GM18867 (cell line): ENCODE data around the gene UGT1A4.
A peak's percentile ranks its signal among the peaks of the same experiment; 100 is the strongest.
"Not testable (repeated sequence)": the region's sequence is repeated elsewhere in the genome, so short reads cannot be mapped to it uniquely, and the experiment has no call there.

Experiments used
- ATAC-seq: cut with Tn5 transposase; IDR thresholded peaks from one replicate; pipeline ENCODE4 v1.9.1; 2021; ENCODE audit warnings: mild to moderate bottlenecking, moderate library complexity; ENCODE audit not compliant: unreplicated experiment

The UGT1A4 gene

DNA sequence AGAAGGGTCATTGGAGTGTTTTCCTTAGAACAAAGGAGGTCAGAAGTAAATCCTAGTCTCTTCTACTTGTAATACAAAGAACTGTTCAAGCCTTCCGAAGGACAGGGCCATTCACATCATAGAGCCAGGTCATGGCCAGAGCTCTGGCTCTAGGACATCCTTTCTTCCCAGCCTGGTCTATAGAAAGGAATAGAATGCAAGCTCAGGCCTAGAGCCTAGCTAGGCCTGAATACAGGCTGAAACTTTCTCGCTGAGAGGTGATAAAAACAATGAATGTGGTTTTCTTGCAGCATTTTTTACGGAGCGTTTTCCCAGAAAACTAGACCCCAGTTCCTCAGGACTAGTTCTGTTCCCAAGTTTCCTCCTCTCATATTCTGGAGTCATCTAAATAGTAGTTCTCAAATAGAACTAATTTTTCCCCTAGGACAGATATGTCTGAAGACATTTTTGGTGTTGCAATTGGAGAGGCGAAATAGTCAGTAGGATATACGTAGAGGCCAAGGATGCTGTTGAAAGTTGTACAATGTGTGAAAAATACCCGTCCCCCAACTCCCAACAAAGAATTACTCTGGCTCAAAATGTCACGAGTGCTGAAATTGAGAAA lies 19.0 kb upstream of the UGT1A4 start:
- no peak for ATAC-seq

DNA sequence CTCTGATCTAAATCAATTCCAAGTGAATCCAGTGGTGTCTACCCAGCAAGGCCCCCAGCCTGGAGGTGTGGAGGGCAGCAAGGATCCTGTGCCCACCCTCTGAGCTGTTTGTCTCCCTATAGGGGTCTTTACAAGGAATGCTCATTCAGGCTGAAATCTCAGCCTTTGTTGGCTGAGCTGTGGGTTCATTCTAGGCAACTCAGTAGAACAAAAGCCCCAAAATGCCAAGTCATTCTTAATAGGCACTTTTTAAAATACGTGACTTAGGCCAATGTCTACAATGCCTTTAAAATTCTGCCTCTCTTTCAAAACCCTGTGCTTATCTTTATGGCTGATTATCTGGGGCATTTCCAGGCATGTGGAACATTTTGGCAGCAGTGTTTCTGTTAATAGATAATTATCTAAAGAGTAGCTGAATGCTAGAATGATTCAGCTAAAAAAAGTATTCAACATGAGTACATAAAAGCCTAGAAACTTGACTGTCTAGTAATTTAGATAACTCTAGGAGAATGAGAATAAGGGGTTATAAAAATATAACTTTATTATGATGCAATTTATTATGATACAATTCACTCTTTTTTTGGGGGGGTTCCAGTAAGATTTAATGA lies 18.4 kb upstream of the UGT1A4 start:
- no peak for ATAC-seq

DNA sequence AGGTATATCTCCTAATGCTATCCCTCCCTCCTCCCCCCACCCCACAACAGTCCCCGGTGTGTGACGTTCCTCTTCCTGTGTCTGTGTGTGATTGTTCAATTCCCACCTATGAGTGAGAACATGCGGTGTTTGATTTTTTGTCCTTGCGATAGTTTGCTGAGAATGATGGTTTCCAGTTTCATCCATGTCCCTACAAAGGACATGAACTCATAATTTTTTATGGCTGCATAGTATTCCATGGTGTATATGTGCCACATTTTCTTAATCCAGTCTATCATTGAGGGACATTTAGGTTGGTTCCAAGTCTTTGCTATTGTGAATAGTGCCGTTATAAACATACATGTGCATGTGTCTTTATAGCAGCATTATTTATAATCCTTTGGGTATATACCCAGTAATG lies 17.7 kb upstream of the UGT1A4 start:
- ATAC-seq, result not testable (repeated sequence)

DNA sequence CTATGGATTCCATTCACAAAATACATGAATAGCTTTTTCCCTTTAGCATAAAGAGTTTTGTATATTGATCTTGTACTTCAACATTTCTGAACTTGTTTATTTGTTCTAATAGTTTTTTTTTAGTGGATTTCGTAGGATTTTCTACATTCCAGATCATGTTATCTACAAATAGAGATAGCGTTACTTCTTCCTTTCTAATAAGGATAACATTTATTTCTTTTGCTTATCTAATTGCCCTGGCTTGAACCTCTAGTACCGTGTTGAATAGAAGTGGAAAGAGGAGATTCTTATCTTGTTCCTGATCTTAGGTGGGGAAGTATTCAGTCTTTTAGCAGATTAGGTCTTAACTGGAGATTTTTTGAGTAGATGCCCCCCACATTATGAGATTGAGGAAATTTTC lies 16.3 kb upstream of the UGT1A4 start:
- ATAC-seq, result no peak

DNA sequence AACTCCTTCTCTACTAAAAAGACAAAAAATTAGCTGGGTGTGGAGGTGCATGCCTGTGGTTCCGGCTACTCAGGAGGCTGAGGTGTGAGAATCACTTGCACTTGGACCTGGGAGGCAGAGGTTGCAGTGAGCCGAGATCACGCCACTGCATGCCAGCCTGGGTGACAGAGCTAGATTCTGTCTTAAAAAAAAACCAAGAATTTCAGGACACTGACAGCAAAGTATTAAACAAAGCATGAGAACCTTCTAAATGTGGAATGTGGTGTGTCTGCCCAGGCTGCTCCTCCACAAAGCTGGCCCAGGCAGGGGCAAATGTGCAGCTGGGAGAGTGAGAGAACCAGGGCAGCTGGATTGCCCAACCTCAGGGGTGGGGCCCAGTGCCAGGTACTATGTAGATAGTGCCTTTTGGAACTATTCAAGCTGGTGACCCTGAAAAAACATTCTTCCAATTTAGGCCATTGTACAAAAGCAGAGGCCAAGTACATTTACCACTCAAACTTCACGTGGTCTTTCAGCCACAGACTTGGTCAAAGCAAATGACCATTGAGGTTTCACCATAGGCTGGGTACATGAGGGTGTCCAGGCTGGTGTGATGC lies 12.5 kb upstream of the UGT1A4 start:
- ATAC-seq, result no peak

DNA sequence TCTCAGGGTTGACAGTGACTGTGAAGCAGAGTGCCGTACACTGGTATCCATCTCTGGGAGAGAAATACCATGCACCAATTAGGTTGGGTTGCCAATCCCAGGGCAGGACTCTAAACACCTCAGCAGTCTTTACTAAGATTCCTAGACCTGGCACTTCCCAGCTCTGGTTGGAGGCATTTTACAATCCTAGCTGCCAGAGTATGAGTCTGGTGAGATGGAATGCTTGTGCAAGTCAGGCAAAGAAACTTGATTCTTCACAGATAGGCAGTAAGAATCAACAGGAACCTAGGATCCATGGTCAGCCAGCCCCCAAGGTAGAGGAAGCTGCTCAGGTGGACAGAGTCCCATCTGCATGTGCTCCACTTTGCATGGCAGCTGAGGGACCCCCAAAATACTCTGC lies 11.8 kb upstream of the UGT1A4 start:
- ATAC-seq, result no peak

DNA sequence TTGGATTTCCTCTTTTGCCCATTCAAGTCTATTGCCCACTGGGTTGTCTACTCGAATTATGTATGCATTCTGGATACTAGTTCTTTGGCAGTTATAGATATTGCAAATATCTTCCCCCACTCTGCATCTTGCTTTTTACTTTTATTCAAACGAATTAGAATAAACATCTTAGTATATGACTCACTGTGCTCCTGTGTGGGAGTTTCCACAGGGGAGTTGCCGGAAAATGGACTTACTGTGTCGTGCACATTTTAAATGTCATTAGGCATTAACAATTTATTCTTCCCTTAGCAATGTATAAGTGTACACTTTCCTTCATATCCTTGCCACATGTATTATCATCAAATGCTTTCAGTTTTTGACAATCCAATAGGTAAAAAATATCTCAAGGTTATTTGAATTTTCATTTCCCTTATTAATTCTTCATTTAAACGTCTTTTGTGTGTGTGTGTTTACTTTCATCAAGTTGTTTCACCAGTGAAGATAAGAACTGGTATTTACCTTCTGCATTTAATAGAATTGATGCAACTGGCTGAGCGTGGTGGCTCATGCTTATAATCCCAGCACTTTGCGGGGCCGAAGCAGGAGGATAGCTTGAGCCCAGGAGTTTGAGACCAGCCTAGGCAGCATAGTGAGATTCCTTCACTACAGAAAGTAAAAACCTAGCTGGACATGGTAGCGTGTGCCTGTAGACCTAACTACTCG lies 10.4 kb upstream of the UGT1A4 start:
- no peak for ATAC-seq

- ATAC-seq, result no peak
These were observed 9.6 kb upstream of the UGT1A4 start for GRCh38 chr2:233708942-233709341.

DNA sequence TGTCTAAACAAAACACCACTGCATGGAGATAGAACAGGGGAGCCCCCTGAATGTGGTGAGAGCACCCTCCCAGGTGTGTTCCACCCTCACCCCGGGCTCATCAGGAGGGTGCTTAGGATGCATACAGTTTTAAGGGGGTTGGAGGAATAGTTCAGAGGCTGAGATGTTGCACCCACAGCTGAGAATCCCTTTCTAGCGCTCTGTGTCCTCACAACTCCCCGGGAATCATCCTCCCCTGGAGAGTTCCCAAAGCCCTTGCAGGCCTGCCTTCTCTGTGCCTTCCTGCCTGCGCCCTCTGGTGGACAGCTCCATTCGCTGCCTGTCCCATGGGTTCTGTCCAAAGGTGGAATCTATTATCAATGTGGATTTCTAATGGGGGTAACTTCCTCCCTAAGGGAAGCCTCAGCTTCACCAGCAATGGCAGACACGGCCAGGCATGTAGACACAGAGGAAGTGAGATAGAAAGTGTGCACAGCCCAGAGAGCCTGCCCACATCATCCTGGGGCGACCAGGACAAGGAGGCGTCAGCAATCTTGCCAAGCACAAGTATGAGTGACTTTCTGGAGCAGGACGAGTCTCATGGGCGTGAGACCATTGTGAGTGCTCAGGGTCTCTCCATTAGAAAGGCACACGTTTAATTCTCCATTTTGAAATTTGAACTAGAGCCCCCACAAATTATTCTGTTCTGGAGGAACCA lies 7.1 kb upstream of the UGT1A4 start:
- ATAC-seq, result peak; percentile 57

GRCh38 chr2:233712611-233713261 lies 5.8 kb upstream of the UGT1A4 start, which contains the start of gene UGT1A5:
Gene UGT1A5, plus strand, starts transcription at chr2:233712907. Its CDS starts 85 bp downstream, at chr2:233712992.
- ATAC-seq, result no peak

DNA sequence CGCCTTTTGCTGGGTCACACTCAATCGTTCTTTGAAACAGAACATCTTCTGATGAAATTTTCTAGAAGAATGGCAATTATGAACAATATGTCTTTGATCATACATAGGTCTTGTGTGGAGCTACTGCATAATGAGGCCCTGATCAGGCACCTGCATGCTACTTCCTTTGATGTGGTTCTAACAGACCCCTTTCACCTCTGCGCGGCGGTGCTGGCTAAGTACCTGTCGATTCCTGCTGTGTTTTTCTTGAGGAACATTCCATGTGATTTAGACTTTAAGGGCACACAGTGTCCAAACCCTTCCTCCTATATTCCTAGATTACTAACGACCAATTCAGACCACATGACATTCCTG lies 5.3 kb upstream of the UGT1A4 start:
- ATAC-seq, result no peak

DNA sequence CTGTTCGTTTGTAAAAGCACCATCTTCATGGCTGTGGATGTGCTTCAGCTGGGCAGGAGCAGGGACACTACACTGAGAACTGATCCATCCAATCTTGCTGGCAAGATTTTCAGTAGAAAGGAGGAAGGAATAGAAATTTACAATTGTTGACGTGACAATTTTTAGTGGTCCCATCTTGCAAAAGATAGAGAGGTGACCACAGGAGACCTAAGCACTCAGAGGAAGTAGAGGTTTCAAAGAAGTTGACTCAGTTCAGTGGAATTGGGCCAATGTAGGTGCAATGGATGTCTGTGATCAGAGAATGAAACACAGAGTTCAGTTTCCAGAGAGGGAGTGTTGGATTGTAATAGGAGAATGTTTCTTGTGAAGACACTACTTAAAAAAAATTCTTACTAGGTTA lies 4.4 kb upstream of the UGT1A4 start:
- ATAC-seq, result no peak

DNA sequence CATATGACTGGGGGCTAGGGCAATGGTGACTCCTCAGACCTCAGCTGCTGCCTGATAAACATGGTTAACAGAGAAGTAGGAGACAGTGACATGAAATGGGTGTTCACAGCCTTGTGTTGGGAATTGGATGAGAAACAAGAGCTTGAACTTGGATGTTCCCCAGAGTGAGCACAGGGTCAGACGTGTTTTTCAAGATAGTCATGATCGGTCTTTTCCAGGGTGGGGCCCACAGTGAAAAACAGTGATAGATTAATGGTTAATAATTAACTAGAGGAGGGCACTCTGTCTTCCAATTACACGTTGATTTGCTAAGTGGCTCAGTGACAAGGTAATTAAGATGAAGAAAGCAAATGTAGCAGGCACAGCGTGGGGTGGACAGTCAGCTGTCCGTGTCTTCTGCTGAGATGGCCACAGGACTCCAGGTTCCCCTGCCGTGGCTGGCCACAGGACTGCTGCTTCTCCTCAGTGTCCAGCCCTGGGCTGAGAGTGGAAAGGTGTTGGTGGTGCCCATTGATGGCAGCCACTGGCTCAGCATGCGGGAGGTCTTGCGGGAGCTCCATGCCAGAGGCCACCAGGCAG lies 10.3 kb downstream of the UGT1A4 start, which contains the start of gene UGT1A3:
Gene UGT1A3 (plus strand): TSS at position 320 of the 579 bp plus-strand sequence. CDS start 85 bp downstream, at position 405.
- ATAC-seq, result no peak

- ATAC-seq, result not testable (repeated sequence)
These were observed 18.5 kb downstream of the UGT1A4 start for GRCh38 chr2:233736868-233737653.

GRCh38 chr2:233740870-233741269 lies 22.3 kb downstream of the UGT1A4 start:
- no peak for ATAC-seq

GRCh38 chr2:233743464-233744259 lies 25.1 kb downstream of the UGT1A4 start:
- ATAC-seq, result no peak

DNA sequence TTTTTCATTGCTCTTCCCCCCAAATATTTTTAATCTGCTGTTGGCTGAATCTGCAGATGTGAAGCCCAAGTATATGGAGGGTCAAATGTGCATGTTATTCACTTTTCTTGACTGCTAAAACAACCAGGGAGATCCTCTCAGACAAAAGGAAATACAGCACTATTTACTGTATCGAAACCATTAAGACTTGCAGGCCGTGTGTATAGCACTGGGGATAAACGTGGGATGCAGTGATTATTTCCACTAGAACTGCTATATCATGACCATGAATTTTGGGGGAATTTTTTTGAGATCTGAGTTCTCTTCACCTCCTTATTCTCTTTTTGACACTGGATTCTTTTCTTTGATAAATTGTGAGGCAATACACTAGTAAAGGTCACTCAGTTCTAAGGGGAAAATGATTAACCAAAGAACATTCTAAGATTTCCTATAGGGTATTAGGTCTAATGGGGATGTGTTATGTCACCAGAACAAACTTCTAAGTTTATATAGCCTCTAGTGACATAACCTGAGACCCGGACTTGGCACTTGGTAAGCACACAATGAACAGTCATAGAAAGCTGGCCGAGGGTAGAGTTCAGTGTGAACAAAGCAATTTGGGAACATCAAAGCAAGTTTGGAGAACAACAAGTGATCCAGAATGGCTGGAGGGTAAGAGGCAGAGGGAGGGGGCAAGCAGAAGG lies 26.7 kb downstream of the UGT1A4 start:
- ATAC-seq, result no peak

GRCh38 chr2:233745838-233746237 lies 27.3 kb downstream of the UGT1A4 start:
- ATAC-seq, result not testable (repeated sequence)
